GM18907 (cell line): ENCODE data around the gene BRINP2.

ENCODE experiments used
- ATAC-seq: cut with Tn5 transposase; IDR thresholded peaks from one replicate; pipeline ENCODE4 v1.9.1; 2021; ENCODE audit warnings: mild to moderate bottlenecking, moderate library complexity; ENCODE audit not compliant: unreplicated experiment

The BRINP2 gene, protein sequence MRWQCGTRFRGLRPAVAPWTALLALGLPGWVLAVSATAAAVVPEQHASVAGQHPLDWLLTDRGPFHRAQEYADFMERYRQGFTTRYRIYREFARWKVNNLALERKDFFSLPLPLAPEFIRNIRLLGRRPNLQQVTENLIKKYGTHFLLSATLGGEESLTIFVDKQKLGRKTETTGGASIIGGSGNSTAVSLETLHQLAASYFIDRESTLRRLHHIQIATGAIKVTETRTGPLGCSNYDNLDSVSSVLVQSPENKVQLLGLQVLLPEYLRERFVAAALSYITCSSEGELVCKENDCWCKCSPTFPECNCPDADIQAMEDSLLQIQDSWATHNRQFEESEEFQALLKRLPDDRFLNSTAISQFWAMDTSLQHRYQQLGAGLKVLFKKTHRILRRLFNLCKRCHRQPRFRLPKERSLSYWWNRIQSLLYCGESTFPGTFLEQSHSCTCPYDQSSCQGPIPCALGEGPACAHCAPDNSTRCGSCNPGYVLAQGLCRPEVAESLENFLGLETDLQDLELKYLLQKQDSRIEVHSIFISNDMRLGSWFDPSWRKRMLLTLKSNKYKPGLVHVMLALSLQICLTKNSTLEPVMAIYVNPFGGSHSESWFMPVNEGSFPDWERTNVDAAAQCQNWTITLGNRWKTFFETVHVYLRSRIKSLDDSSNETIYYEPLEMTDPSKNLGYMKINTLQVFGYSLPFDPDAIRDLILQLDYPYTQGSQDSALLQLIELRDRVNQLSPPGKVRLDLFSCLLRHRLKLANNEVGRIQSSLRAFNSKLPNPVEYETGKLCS

DNA sequence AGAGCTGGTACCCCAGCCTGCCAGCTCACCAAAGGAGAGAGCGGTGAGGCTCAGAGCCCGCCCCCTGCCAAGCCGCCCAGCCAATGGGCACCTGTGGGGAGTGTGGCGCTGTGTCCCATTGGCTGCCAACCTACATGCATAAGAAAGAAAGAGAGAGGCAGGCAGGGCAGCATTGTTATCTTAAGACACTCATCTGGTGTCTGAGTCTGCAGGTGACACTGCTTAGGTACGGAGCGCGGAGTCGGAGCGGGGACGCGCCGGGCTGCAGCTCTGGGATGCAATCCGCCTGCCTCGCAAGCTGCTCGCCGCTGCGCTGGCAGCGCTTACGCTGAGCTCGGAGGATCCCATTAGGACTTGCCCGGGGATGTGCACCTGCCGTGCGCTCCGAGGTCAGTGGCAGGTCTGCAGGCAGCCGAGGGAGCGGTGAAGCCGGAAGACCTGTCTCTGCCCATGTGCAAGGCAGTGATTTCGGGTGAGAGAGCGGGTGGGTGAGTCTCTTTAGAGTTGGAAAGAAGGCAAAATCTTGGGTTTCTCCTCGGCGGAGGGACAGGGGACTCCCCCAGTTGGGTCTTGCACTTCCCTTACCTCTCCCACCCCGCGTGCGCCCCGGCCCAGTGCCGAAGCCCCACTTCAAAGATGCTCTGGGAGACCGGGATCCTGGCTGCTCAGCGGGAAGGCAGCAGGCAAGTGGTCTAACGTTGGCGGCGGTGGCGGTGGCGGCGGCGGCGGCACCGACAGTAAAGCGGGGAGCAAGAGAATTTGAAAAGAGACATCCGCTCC lies at the start of gene BRINP2:
TSS of gene BRINP2 (plus strand) at position 203 of the 780 bp plus-strand sequence. CDS start 58,919 bp downstream, outside the sequence.
- peak; percentile 74 for ATAC-seq

DNA sequence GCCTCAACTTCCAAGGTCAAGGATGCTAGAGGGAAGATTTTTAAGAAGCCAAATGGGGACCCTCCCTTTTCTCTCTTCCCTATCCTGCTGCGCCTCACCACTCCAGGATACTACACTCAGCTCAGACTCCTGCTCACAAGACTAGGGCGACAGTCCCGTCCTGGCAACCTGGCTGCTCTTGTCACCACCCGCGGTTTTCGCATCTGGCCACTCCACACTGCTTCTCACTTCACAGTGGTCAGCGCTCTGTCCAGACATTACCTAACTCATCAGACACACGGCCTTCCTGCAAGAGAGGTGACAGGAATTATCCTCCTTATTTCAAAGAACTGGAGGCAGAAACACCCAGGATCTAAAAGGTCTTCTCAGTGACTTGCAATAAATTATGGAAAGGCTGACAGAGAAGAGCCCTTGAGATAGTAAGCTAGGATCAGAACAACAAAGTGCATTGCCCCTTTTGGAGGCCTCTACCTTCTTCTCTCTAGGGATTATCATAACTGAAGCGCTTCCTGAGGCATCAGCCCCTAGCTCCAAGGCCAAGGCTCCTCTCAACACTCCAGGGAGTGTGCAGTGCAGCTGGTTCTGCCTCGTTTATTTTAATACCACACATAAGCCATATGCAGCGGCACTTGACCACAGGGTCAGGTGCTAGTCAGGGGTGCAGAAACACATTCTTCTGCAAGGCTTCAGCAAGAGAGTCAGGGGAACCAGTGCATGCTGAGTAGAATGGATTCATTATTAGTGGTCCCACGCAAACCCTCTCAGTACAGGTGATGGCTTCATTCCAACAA lies 48.1 kb upstream of the BRINP2 start:
- ATAC-seq, result no peak

DNA sequence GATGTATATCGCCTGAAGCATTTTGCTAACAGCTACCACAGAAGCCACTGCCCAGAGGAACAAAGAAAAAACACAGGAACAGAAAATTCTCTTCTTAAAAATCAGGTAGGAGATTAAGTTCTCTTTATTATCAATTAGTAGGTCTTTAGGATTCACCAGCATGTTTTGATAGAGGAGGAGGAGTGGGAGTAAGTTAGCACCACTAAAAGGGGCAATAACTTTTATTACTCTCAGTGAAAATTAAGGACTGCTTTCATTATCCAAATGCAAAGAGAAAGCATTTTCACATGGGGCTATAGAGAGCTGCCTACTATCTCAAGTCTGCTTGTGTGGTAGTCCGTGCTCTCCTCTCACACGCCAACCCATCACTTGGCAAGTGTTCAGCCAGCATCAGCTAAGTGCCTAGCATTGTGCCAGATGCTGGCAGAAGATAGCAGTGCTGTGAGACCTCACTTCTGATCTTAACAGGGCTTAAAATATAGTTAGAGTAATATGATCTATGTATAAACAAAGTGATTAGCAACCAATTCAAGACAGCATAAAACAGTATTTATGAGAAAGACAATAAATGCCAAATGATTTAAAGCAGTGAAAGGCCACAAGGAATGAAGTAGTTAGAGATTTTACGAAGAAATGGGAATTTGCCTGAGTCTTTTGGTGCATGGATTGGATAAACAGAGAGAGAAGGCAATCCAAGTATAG lies 46.0 kb upstream of the BRINP2 start:
- no peak for ATAC-seq

DNA sequence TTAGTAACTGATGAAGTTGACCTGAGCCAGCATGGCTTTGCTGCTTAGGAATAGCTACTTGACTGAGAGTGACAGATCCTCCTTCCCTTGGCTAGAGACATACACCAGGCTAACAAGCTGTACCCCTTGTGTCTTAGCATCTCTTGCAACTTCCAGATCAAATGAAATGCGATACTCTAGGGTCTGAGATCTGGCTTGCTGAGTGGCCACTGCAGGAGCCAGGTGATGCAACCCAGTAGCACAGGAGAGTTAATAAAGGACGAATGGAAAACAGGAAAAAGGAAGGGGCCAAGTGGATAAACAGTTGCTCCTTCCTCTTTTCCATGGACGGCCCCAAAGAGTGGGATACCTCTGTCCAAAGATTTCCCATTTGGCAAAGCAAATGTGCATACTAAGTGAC lies 44.5 kb upstream of the BRINP2 start:
- no peak for ATAC-seq

DNA sequence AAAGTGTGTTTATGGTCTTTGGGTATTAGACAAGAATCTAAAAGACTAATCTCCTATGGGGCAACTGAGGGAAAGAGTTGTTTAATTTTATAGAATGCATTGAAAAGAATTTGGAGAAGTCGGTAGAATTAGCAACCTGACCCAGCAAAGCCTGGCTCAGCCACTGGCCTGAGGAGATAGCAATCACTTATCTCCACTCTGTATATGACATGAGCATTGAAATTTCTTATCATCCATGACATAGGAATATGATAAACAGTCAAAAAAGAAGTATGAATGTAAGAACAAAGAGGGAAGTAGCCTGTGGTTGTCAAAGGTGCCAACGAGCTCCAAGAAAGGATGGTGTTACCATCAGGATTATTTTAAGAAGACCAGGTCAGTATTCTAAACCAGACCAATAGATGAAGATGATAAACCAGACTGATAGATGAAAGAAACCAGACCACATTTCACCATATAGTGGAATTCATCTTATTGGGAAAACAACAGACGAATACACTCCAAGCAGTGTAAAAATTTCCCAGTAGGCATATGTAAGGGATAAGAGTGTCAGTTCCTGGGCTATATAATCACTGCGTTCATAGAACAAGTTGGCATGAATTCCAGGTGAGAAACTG lies 42.0 kb upstream of the BRINP2 start:
- no peak for ATAC-seq

DNA sequence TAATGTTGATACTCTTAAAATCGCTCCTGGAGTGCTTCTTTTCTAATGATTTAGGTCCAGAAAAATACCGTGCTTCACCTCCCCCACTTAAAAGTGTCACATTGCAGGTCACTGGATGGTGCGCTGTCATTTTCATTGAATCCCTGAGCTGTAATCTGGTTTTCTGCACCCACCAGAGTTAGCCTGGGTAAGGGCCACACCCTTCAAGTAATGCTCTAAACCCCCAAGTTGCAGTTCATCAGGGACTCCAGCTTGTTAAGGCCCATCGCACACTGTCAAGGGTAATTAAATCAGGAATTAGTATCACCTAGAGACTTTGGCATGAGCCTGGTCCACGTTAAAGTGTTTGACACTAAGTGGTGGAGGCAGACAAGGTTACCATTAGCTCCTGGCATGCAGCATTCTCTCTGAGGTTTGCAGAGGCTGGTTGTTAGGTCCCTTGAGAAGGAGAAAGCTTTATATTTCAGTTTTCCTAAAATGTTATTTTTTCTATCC lies 40.3 kb upstream of the BRINP2 start:
- no peak for ATAC-seq

DNA sequence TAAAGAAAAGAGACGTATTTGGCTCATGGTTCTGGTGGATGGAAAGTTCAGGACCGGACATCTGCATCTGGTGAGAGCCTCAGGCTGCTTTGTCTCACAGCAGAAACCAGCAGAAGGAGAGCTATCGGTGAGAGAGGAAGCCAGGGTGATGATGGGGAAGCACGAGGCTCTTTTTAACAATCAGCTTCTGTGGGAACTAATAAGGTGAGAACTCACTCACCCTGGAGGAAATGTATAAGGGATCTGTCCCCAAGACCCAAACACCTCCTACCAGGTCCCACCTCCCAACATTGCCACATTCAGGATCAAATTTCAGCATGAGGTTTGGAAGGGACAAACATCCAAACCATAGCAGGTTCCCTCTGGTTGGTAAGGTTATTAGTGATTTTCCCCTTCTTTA lies 39.0 kb upstream of the BRINP2 start:
- ATAC-seq, result no peak

DNA sequence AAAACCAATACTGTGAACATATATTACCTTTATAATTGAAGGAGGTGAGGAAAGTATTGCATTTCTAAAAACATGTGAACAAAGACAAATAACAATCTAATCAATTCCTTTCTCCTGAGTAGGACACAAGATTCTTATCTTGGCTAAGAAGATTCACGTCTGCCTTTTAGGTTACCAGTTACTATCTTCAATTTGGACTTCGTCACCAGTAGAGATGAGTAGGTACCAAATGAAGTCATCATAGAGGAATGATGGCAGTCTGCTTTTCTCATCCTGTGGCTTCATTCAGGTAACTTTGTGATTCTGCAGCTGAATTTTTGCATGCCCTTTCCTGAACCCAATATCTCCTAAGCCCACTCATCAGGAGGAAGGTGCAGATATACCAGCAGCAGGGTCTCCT lies 38.6 kb upstream of the BRINP2 start:
- ATAC-seq, result no peak

DNA sequence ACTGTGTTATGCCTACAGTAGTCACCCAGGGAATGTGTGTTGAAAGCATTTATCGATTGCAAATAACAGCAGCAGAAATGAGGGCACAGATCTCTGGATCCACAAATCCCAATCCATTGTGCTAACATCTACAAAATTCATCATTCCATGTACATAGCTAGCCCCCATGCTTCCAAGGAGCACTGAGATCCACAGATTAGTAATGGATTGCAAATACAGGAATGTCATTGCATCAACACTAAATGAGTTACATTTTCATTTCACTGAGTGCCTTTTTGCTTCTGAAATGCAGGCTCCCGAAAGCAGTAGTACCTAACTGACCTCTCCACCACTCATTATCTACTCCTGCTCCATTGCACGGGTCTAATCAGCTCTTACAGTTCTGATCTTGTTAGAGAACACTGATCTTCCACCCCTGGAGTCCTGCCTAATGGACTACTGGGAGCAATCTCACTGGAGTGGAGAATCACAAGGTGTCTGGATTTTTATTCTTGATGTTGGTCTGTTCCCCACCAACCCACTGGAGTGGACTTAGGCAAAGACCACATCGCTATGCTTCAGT lies 36.7 kb upstream of the BRINP2 start:
- no peak for ATAC-seq

DNA sequence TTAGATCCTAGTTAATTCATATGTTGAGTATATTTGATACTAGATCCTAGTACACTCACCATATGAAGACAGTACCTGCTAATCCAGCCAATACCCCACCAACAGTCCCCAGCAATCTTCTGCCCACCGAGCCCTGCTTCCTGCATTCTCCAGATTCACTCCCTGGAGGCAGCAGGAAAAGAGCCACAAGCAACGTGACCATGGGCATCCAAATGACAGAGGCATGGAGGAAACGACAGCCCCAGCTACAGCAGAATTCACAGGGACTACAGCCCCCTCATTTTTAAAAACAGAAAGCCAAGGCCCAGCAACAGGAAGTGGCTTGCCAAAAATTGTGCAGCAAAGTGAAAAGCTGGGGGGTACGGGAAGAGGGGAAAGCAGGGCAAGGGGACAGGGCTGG lies 35.5 kb upstream of the BRINP2 start:
- no peak for ATAC-seq

DNA sequence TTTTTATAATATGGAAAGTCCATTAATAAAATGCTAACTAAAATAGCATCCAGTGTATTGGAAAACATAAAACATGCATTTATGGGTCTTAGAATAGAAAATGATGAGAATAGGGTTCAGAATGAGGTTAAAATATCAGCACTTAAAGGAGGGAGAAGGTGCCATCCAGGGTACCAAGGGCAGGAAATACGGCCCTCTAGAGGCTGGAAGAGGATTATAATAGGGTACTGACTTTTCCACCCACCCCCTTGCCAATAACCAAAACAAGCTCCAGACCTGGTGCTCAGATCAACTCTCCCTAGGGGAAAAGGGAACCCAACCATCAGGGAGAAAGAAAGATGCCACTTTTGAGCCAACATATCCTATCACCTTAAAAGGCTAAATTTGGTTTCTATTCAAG lies 32.9 kb upstream of the BRINP2 start:
- no peak for ATAC-seq

DNA sequence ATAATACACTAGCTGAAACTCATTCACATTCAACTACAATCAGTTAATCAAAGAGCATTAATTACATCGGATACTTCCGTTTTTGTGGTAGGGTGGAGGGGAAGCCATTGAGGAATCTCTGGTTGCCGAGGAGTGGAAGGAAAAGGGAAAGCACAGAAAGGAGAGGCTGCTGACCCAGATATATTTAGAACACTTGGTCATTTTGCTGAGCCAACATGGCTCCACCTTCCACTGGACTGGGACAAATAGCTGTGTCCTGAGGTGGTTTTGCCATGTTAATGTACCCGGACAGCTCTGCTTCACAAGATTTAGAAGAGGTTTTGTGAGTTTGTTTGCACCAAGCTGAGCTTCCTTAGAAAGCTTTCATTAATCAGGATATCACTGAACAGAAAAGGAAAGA lies 32.4 kb upstream of the BRINP2 start:
- ATAC-seq, result no peak

DNA sequence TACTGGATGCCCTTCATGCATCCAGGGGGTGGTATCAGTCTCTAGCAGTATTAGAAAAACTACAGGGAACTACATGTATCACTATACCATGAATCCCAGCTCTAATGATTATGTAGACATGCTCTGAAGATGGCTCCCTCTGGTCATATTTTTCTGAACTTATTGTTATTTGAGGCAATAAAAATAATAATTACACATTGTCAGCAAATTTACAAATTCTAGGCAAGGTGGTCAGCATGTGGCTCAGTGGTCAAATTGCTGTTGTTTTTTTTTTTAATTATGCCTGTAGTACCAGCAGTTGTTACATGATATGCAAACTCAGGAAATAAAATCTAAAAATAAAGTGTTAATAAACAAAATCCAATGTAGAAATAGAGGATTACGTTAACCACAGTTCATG lies 28.7 kb upstream of the BRINP2 start:
- ATAC-seq, result no peak

DNA sequence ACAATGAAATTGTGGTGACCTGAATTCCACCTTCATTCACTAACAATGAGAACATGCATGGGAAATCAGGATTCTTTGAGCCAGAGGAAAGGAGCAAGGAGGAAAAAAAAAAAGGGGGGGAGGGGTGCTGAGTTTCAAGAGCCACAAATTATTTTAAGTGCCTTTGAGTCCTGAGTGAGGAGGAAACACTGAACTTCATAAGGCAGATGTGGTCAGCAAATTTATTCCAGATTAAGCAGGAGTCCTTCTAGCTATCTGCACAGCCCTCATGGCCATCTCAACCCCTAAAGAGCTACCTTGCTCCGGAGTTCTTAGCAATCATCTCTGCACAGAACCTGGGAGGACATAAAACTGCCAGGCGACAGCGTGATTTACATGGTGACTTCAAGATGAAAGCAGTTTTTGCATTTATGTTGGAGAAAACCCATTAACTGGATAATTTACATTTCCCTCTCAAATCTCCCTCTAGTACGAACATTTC lies 27.9 kb upstream of the BRINP2 start:
- ATAC-seq, result no peak

DNA sequence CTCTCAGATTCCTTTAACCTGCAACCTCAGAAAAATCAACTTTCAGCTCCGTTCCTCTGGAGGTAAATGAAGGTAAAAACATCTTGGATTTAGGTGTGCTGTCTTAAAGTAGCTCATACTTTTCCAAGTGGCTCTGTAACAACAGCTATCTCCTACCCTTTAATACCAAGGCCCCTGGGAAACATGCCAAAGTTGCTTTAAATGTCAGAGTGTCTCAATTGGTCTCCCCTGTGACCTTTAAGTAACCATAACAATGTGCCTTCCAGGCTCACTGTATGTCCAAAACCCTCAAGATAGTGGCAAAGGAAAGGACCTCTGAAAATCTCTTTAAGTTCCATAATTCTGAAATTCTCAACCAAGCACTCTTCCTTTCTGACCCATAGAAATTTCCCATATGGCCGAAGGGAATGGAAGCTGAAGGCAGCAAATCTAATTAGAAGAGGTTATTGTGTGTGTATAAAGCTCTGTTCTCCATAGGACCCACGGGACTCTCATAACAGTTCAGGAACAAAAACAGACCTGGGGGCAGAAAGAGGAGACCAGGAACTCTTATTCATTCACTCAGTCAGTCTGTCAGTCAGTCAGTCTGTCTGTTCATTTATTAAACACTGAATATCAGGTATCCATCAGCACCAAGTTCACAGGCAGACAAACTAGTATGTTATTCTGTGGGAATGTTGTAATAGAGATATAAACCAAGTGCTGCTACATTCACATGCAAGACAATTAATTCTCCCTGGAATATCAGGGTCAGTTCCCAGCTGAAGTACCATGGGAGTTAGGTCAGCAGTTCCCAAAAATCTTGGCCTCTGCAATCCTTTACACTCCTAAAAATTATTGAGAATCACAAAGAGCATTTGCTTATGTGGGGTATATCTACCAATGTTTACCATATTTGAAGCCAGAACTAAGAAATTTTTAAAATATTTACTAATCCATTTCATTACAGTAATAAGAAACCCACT lies 25.4 kb upstream of the BRINP2 start:
- ATAC-seq, result no peak

DNA sequence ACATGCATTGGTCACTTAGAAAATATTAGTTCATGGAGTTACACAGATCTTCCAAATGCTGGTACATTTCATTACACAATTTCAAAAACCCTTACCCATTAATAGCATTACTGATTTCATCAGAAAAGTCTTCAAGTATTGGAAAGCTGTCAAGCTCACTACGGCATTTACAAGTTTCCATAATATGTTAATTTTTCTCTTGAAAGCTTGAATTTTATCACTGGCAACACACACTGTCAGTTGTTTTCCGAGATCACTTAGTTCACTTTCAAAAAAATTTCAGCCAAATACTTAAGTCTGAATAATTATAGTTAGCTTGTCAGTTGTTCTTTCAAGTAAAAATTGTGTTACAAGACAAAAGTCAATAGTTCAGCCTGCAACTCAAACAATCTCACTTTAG lies 24.3 kb upstream of the BRINP2 start:
- ATAC-seq, result no peak

DNA sequence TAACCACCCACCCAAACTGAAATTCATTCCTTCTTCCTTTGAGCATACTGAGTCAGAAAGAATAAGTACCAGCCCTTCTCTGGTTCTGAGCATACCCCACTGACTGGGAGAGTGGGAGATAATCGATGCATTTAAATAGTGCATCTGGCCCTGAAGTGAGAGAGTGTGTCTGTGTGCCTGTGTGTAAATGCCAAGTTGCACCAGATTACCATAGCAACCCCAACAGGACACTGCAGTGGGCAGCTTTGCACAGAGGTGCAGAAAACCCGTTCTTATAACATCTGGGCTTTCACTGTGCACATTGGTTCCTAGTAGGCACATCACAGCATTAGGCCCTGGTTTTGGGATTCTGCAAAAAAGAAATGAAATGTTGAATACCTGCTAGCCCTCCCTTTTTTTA lies 8.5 kb upstream of the BRINP2 start:
- no peak for ATAC-seq

DNA sequence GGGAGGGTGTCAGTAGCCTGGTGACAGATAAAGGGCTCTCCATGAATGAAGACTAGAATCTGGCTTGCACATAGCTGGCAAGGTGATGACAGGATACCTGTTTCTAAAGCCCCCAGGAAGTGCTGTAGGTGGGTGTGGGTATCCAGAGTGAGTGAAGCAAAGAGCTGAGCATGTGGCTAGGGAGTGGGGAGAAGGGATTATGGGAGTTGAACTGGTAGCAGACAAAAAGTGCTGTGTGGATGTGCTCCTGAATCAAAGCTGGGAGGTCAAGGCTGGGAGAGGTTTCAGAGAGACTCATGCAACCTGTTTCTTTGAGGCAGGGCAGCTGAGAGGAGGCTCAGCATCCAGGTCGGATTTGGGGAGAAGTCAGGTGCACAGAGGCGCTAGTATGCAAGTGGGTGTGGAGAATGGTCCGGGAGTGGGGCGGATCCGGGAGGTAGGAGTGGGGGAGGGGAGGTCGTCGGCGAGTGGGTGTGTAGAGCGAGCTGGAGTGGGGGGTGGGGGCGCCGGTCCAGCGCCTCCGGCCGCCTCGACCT lies 6.8 kb upstream of the BRINP2 start:
- ATAC-seq, result no peak
